ENCODE results near the gene ISOC2. TPM values are rescaled to one million over a fixed set of nuclear protein-coding genes. Genes with fewer than 3 reads are reported as not detected.

The ISOC2 gene
- total RNA-seq, 1 experiment from 2014 or later: 72.2 TPM

- Histone ChIP-seq H3K79me1 (ENCODE audit: insufficient read depth, low read depth, low read length, poor library complexity, severe bottlenecking) (no peaks in the 10 kb centered on the region), H2BK15ac (ENCODE audit: low read depth, low read length) (no peak within 1 kb of the TSS), H2BK5ac (ENCODE audit: insufficient read length, low read length) (no peak within 1 kb of the TSS), H2BK20ac (ENCODE audit: low read depth, low read length, poor library complexity, severe bottlenecking) (no peak within 1 kb of the TSS), H3K4me1 (ENCODE audit: insufficient read depth, low read length) (0 out of 2 replicates have a peak, but pooled peaks cover 2% of the 10 kb centered on the region), H3K27ac (ENCODE audit: insufficient read length, low read depth, low read length) (no peak within 1 kb of the TSS), H3K4me2 (ENCODE audit: insufficient read depth, insufficient read length, low read length) (peak within 1 kb of the TSS; percentile 69), H4K20me1 (ENCODE audit: control insufficient read depth, insufficient read depth, insufficient read length) (no peaks in the 10 kb centered on the region), H3K79me2 (ENCODE audit: insufficient read depth, low read length) (no peaks in the 10 kb centered on the region), H3K27me3 (ENCODE audit: insufficient read depth, low read length) (peaks cover 48% of the 10 kb centered on the region), H3K9ac (ENCODE audit: extremely low read depth, insufficient read length, low read length) (no peak within 1 kb of the TSS), H4K91ac (ENCODE audit: insufficient read length, low read depth, low read length) (no peak within 1 kb of the TSS), H2AK5ac (ENCODE audit: insufficient read length, low read length) (no peak within 1 kb of the TSS), H2BK12ac (ENCODE audit: insufficient read length, low read depth, low read length) (no peak within 1 kb of the TSS), H3K56ac (ENCODE audit: insufficient read length, low read depth, low read length) (no peak within 1 kb of the TSS), H3T11ph (ENCODE audit: low read length) (no peak within 1 kb of the TSS), H3K23me2 (ENCODE audit: insufficient read length, low read depth, low read length, poor library complexity, severe bottlenecking) (peaks cover 21% of the 10 kb centered on the region), H3K4ac (ENCODE audit: low read depth, low read length) (no peak within 1 kb of the TSS), H2AFZ (ENCODE audit: low read length) (no peak within 1 kb of the TSS), H2BK120ac (ENCODE audit: low read depth, low read length, poor library complexity, severe bottlenecking) (no peak within 1 kb of the TSS), H4K8ac (replicated peaks; ENCODE audit: insufficient read length, low read depth, low read length) (no peak within 1 kb of the TSS), H3K23ac (ENCODE audit: insufficient read length, low read depth, low read length) (no peak within 1 kb of the TSS), H3K14ac (ENCODE audit: insufficient read depth, low read length) (no peak within 1 kb of the TSS), H3K18ac (ENCODE audit: insufficient read length, low read depth, low read length) (no peak within 1 kb of the TSS), H3K9me3 (ENCODE audit: control insufficient read depth, low read depth, low read length) (no peaks in the 10 kb centered on the region), H4K5ac (ENCODE audit: insufficient read length, low read depth, low read length) (no peak within 1 kb of the TSS)
- Mint-ChIP-seq H3K27ac (peak within 1 kb of the TSS in 1 of 3 experiments; percentile 13; a peak in 1 of 7 replicates), H3K4me1 (peaks cover 13 to 28% of the 10 kb centered on the region in 2 experiments), H3K4me3 (peak within 1 kb of the TSS; percentile 49 to 89), H3K27me3 (ENCODE audit: low read depth) (peaks cover 40% of the 10 kb centered on the region), H3K9me3 (peaks cover 0 to 5% of the 10 kb centered on the region in 2 experiments; a peak in 3 of 5 replicates), H3K36me3 (ENCODE audit: insufficient read depth in 1 of 3, low read depth in 3 of 3) (no peaks in the 10 kb centered on the region; a peak in 1 of 7 replicates)
- DNase-seq: no peak
- TF ChIP-seq CTCF (conservative IDR thresholded peaks at IDR 0.05): no peak
- no CpG with 5 or more reads among the region's 43 CpGs for WGBS (ENCODE audit: extremely low coverage, insufficient read length, low lambda C conversion rate)
Measured at GRCh38 chr19:55443045-55443823, 18.2 kb downstream of the ISOC2 start, which contains the start of gene SHISA7. TSS of gene SHISA7 (minus strand) at chr19:55443300. CDS start at chr19:55442863, 437 bp downstream.

Measured in H9 (cell line).